ENCODE data around the gene NRXN2. TPM values are rescaled to one million over a fixed set of nuclear protein-coding genes. Genes with fewer than 3 reads are reported as not detected.
A peak's percentile ranks its signal among the peaks of the same experiment; 100 is the strongest.

Gene NRXN2
- total and polyA plus RNA-seq, 2 of the 13 experiments (the other 11 are each of a cell fraction or from before 2014, with no cell fraction given), result not detected

GRCh38 chr11:64724863-64725532, 2.0 kb upstream of the NRXN2 start:
- H3K4me3 ChIP-seq (replicated peaks in 1 of 3; ENCODE audit: insufficient read depth in 1 of 3, low read depth in 2 of 3, low read length in 3 of 3), result 0 out of 6 replicates have a peak overlapping the region, but pooled peaks of 1 of the 3 experiments have one; percentile 19
- in situ Hi-C loops (cut with HindIII; ENCODE audit: extremely low pct_ligation_motif_present, low pct_unique_long_range_greater_than_20kb), result no loop called here
- H2AFZ ChIP-seq (ENCODE audit: low read length), result no peak overlapping the region
- no peaks in the 10 kb centered on the region for H3K9me3 ChIP-seq (ENCODE audit: low read length)
- no peak overlapping the region for H3K9ac ChIP-seq (ENCODE audit: insufficient read depth, low read depth, low read length)
- peaks cover 34% of the 10 kb centered on the region for H3K4me1 ChIP-seq (ENCODE audit: insufficient read depth, low read length)
- H3K36me3 ChIP-seq (replicated peaks in 1 of 2; ENCODE audit: control insufficient read depth in 1 of 2, insufficient read depth in 2 of 2, low read length in 2 of 2), result no peaks in the 10 kb centered on the region
- no peaks in the 10 kb centered on the region for H3K79me2 ChIP-seq (ENCODE audit: insufficient read depth, low read length)
- no TSS peak for BruUV-seq (replicated peaks)
- intact Hi-C loops (cut with micrococcal nuclease; ENCODE audit: unreplicated experiment), result no loop called here
- H4K20me1 ChIP-seq (ENCODE audit: insufficient read depth, low read length), result no peaks in the 10 kb centered on the region
- peak; percentile 9 for ATAC-seq
- WGBS (ENCODE audit: low lambda C conversion rate), result 20% methylated on average over 3 of the region's 7 CpGs
- H3K4me2 ChIP-seq (ENCODE audit: low read depth, low read length), result peak overlapping the region; percentile 36
- no peak overlapping the region for H3K27ac ChIP-seq (ENCODE audit: extremely low read length, insufficient read depth, low read length)
- peak; percentile 49 for FAIRE-seq
- H3K27me3 ChIP-seq (ENCODE audit: control insufficient read depth in 1 of 2, insufficient read depth in 2 of 2, low read length in 2 of 2), result peaks cover 1 to 23% of the 10 kb centered on the region in 2 experiments
- CTCF ChIA-PET (ENCODE audit: low intra/inter-chr PET ratio, low total read pairs), result interaction anchor here (1.4 kb wide), 1 partner anchor 37 kb away, joined by 4 read pairs; no protein-coding TSS in a partner anchor
- peak; percentile 56 for DNase-seq (ENCODE audit: low spot score)
- POLR2A ChIA-PET, result no interaction called here
- TF ChIP-seq ZMYM4 (CRISPR knock-in tag; IDR thresholded peaks at IDR 0.05) (no peak), PHF21A (CRISPR knock-in tag; IDR thresholded peaks at IDR 0.05) (0 out of 2 replicates have a peak, but pooled peaks have one; percentile 21), NR2F1 (CRISPR knock-in tag; IDR thresholded peaks at IDR 0.05) (peak; percentile 14 to 76; a peak in 2 of 4 replicates), SYNCRIP (IDR thresholded peaks at IDR 0.05; ENCODE audit: insufficient read depth, low read depth, low read length) (no peak), SALL1 (CRISPR knock-in tag; IDR thresholded peaks at IDR 0.05) (peak; percentile 32; the same call in 1 of the 2 replicates), GPBP1L1 (CRISPR knock-in tag; IDR thresholded peaks at IDR 0.05) (no peak), ZNF598 (CRISPR knock-in tag; IDR thresholded peaks at IDR 0.05; ENCODE audit: borderline replicate concordance) (no peak), NFKB2 (CRISPR knock-in tag; IDR thresholded peaks at IDR 0.05; ENCODE audit: borderline replicate concordance) (no peak), CEBPB (IDR thresholded peaks at IDR 0.05; ENCODE audit: borderline replicate concordance, low read depth, low read length) (peak; percentile 66)
- TF ChIP-seq, protein P1, sequence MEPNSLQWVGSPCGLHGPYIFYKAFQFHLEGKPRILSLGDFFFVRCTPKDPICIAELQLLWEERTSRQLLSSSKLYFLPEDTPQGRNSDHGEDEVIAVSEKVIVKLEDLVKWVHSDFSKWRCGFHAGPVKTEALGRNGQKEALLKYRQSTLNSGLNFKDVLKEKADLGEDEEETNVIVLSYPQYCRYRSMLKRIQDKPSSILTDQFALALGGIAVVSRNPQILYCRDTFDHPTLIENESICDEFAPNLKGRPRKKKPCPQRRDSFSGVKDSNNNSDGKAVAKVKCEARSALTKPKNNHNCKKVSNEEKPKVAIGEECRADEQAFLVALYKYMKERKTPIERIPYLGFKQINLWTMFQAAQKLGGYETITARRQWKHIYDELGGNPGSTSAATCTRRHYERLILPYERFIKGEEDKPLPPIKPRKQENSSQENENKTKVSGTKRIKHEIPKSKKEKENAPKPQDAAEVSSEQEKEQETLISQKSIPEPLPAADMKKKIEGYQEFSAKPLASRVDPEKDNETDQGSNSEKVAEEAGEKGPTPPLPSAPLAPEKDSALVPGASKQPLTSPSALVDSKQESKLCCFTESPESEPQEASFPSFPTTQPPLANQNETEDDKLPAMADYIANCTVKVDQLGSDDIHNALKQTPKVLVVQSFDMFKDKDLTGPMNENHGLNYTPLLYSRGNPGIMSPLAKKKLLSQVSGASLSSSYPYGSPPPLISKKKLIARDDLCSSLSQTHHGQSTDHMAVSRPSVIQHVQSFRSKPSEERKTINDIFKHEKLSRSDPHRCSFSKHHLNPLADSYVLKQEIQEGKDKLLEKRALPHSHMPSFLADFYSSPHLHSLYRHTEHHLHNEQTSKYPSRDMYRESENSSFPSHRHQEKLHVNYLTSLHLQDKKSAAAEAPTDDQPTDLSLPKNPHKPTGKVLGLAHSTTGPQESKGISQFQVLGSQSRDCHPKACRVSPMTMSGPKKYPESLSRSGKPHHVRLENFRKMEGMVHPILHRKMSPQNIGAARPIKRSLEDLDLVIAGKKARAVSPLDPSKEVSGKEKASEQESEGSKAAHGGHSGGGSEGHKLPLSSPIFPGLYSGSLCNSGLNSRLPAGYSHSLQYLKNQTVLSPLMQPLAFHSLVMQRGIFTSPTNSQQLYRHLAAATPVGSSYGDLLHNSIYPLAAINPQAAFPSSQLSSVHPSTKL (CRISPR knock-in tag; IDR thresholded peaks at IDR 0.05), result 0 out of 2 replicates have a peak, but pooled peaks have one; percentile 11
- TF ChIP-seq, protein P2, sequence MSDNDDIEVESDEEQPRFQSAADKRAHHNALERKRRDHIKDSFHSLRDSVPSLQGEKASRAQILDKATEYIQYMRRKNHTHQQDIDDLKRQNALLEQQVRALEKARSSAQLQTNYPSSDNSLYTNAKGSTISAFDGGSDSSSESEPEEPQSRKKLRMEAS (IDR thresholded peaks at IDR 0.05), result 0 out of 2 replicates have a peak, but pooled peaks have one; percentile 26
- TF ChIP-seq, protein P3, sequence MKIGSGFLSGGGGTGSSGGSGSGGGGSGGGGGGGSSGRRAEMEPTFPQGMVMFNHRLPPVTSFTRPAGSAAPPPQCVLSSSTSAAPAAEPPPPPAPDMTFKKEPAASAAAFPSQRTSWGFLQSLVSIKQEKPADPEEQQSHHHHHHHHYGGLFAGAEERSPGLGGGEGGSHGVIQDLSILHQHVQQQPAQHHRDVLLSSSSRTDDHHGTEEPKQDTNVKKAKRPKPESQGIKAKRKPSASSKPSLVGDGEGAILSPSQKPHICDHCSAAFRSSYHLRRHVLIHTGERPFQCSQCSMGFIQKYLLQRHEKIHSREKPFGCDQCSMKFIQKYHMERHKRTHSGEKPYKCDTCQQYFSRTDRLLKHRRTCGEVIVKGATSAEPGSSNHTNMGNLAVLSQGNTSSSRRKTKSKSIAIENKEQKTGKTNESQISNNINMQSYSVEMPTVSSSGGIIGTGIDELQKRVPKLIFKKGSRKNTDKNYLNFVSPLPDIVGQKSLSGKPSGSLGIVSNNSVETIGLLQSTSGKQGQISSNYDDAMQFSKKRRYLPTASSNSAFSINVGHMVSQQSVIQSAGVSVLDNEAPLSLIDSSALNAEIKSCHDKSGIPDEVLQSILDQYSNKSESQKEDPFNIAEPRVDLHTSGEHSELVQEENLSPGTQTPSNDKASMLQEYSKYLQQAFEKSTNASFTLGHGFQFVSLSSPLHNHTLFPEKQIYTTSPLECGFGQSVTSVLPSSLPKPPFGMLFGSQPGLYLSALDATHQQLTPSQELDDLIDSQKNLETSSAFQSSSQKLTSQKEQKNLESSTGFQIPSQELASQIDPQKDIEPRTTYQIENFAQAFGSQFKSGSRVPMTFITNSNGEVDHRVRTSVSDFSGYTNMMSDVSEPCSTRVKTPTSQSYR (CRISPR knock-in tag; IDR thresholded peaks at IDR 0.05; ENCODE audit: borderline replicate concordance), result peak; percentile 74
